ENCODE data around the gene SPEF1.

Gene SPEF1

GRCh38 chr20:3808544-3808943 lies 27.3 kb upstream of the SPEF1 start:
- H3K4me3 ChIP-seq (ENCODE audit: low read depth in 1 of 2, low read length in 2 of 2) = no peak overlapping the region
- peak overlapping the region; percentile 85 for H3K27ac ChIP-seq (ENCODE audit: low read depth, low read length)
- H3K9ac ChIP-seq (ENCODE audit: low read depth in 1 of 2, low read length in 2 of 2) = peak overlapping the region in 1 of 2 donors; percentile 45
- peaks cover 59 to 62% of the 10 kb centered on the region in 2 donors for H3K4me1 ChIP-seq (ENCODE audit: control insufficient read depth in 1 of 2, insufficient read depth in 2 of 2, low read length in 2 of 2)
- H3K9me3 ChIP-seq (ENCODE audit: control insufficient read depth in 1 of 2, low read length in 2 of 2) = no peaks in the 10 kb centered on the region
- H3K36me3 ChIP-seq (ENCODE audit: control insufficient read depth in 1 of 2, insufficient read depth in 2 of 2, low read length in 2 of 2) = peaks cover 6 to 17% of the 10 kb centered on the region in 2 donors
- H3K27me3 ChIP-seq (ENCODE audit: control insufficient read depth in 1 of 2, insufficient read depth in 2 of 2, low read length in 2 of 2) = no peaks in the 10 kb centered on the region

GRCh38 chr20:3804781-3805180 lies 23.5 kb upstream of the SPEF1 start:
- H3K36me3 ChIP-seq (ENCODE audit: control insufficient read depth in 1 of 2, insufficient read depth in 2 of 2, low read length in 2 of 2) = peaks cover 34 to 50% of the 10 kb centered on the region in 2 donors
- no peak overlapping the region for H3K27ac ChIP-seq (ENCODE audit: low read depth, low read length)
- H3K4me3 ChIP-seq (ENCODE audit: low read depth in 1 of 2, low read length in 2 of 2) = no peak overlapping the region
- H3K9ac ChIP-seq (ENCODE audit: low read depth in 1 of 2, low read length in 2 of 2) = no peak overlapping the region
- H3K4me1 ChIP-seq (ENCODE audit: control insufficient read depth in 1 of 2, insufficient read depth in 2 of 2, low read length in 2 of 2) = peaks cover 39 to 41% of the 10 kb centered on the region in 2 donors
- no peaks in the 10 kb centered on the region for H3K27me3 ChIP-seq (ENCODE audit: control insufficient read depth in 1 of 2, insufficient read depth in 2 of 2, low read length in 2 of 2)
- H3K9me3 ChIP-seq (ENCODE audit: control insufficient read depth in 1 of 2, low read length in 2 of 2) = no peaks in the 10 kb centered on the region

- H3K9ac ChIP-seq (ENCODE audit: low read depth in 1 of 2, low read length in 2 of 2) = no peak overlapping the region
- H3K4me1 ChIP-seq (ENCODE audit: control insufficient read depth in 1 of 2, insufficient read depth in 2 of 2, low read length in 2 of 2) = peaks cover 44 to 46% of the 10 kb centered on the region in 2 donors
- no peaks in the 10 kb centered on the region for H3K27me3 ChIP-seq (ENCODE audit: control insufficient read depth in 1 of 2, insufficient read depth in 2 of 2, low read length in 2 of 2)
- H3K4me3 ChIP-seq (ENCODE audit: low read depth in 1 of 2, low read length in 2 of 2) = no peak overlapping the region
- peaks cover 34 to 50% of the 10 kb centered on the region in 2 donors for H3K36me3 ChIP-seq (ENCODE audit: control insufficient read depth in 1 of 2, insufficient read depth in 2 of 2, low read length in 2 of 2)
- no peak overlapping the region for H3K27ac ChIP-seq (ENCODE audit: low read depth, low read length)
- no peaks in the 10 kb centered on the region for H3K9me3 ChIP-seq (ENCODE audit: control insufficient read depth in 1 of 2, low read length in 2 of 2)
Measured at GRCh38 chr20:3804254-3804751, 23.1 kb upstream of the SPEF1 start.

GRCh38 chr20:3803854-3804253 lies 22.6 kb upstream of the SPEF1 start:
- no peaks in the 10 kb centered on the region for H3K9me3 ChIP-seq (ENCODE audit: control insufficient read depth in 1 of 2, low read length in 2 of 2)
- peaks cover 48 to 50% of the 10 kb centered on the region in 2 donors for H3K4me1 ChIP-seq (ENCODE audit: control insufficient read depth in 1 of 2, insufficient read depth in 2 of 2, low read length in 2 of 2)
- peaks cover 34 to 50% of the 10 kb centered on the region in 2 donors for H3K36me3 ChIP-seq (ENCODE audit: control insufficient read depth in 1 of 2, insufficient read depth in 2 of 2, low read length in 2 of 2)
- H3K27ac ChIP-seq (ENCODE audit: low read depth, low read length) = no peak overlapping the region
- no peaks in the 10 kb centered on the region for H3K27me3 ChIP-seq (ENCODE audit: control insufficient read depth in 1 of 2, insufficient read depth in 2 of 2, low read length in 2 of 2)
- H3K4me3 ChIP-seq (ENCODE audit: low read depth in 1 of 2, low read length in 2 of 2) = no peak overlapping the region
- H3K9ac ChIP-seq (ENCODE audit: low read depth in 1 of 2, low read length in 2 of 2) = no peak overlapping the region

- no peaks in the 10 kb centered on the region for H3K9me3 ChIP-seq (ENCODE audit: control insufficient read depth in 1 of 2, low read length in 2 of 2)
- no peak overlapping the region for H3K9ac ChIP-seq (ENCODE audit: low read depth in 1 of 2, low read length in 2 of 2)
- H3K36me3 ChIP-seq (ENCODE audit: control insufficient read depth in 1 of 2, insufficient read depth in 2 of 2, low read length in 2 of 2) = peaks cover 34 to 50% of the 10 kb centered on the region in 2 donors
- no peaks in the 10 kb centered on the region for H3K27me3 ChIP-seq (ENCODE audit: control insufficient read depth in 1 of 2, insufficient read depth in 2 of 2, low read length in 2 of 2)
- H3K4me1 ChIP-seq (ENCODE audit: control insufficient read depth in 1 of 2, insufficient read depth in 2 of 2, low read length in 2 of 2) = peaks cover 49 to 53% of the 10 kb centered on the region in 2 donors
- H3K27ac ChIP-seq (ENCODE audit: low read depth, low read length) = no peak overlapping the region
- no peak overlapping the region for H3K4me3 ChIP-seq (ENCODE audit: low read depth in 1 of 2, low read length in 2 of 2)
Measured at GRCh38 chr20:3803289-3803688, 22.0 kb upstream of the SPEF1 start.

- H3K4me3 ChIP-seq (ENCODE audit: low read depth in 1 of 2, low read length in 2 of 2) = no peak overlapping the region
- H3K27ac ChIP-seq (ENCODE audit: low read depth, low read length) = no peak overlapping the region
- H3K4me1 ChIP-seq (ENCODE audit: control insufficient read depth in 1 of 2, insufficient read depth in 2 of 2, low read length in 2 of 2) = peaks cover 47 to 49% of the 10 kb centered on the region in 2 donors
- H3K9me3 ChIP-seq (ENCODE audit: control insufficient read depth in 1 of 2, low read length in 2 of 2) = no peaks in the 10 kb centered on the region
- H3K9ac ChIP-seq (ENCODE audit: low read depth in 1 of 2, low read length in 2 of 2) = no peak overlapping the region
- no peaks in the 10 kb centered on the region for H3K27me3 ChIP-seq (ENCODE audit: control insufficient read depth in 1 of 2, insufficient read depth in 2 of 2, low read length in 2 of 2)
- peaks cover 34 to 50% of the 10 kb centered on the region in 2 donors for H3K36me3 ChIP-seq (ENCODE audit: control insufficient read depth in 1 of 2, insufficient read depth in 2 of 2, low read length in 2 of 2)
Measured at GRCh38 chr20:3802524-3803239, 21.4 kb upstream of the SPEF1 start.

GRCh38 chr20:3801846-3802245 lies 20.6 kb upstream of the SPEF1 start:
- Histone ChIP-seq H3K4me1 (ENCODE audit: control insufficient read depth in 1 of 2, insufficient read depth in 2 of 2, low read length in 2 of 2) (peaks cover 47 to 49% of the 10 kb centered on the region in 2 donors), H3K4me3 (ENCODE audit: low read depth in 1 of 2, low read length in 2 of 2) (no peak overlapping the region), H3K9ac (ENCODE audit: low read depth in 1 of 2, low read length in 2 of 2) (no peak overlapping the region), H3K27ac (ENCODE audit: low read depth, low read length) (no peak overlapping the region), H3K27me3 (ENCODE audit: control insufficient read depth in 1 of 2, insufficient read depth in 2 of 2, low read length in 2 of 2) (no peaks in the 10 kb centered on the region), H3K9me3 (ENCODE audit: control insufficient read depth in 1 of 2, low read length in 2 of 2) (no peaks in the 10 kb centered on the region), H3K36me3 (ENCODE audit: control insufficient read depth in 1 of 2, insufficient read depth in 2 of 2, low read length in 2 of 2) (peaks cover 34 to 50% of the 10 kb centered on the region in 2 donors)

- Histone ChIP-seq H3K27me3 (ENCODE audit: control insufficient read depth in 1 of 2, insufficient read depth in 2 of 2, low read length in 2 of 2) (no peaks in the 10 kb centered on the region), H3K36me3 (ENCODE audit: control insufficient read depth in 1 of 2, insufficient read depth in 2 of 2, low read length in 2 of 2) (peaks cover 34 to 50% of the 10 kb centered on the region in 2 donors), H3K9ac (ENCODE audit: low read depth in 1 of 2, low read length in 2 of 2) (no peak overlapping the region), H3K4me3 (ENCODE audit: low read depth in 1 of 2, low read length in 2 of 2) (no peak overlapping the region), H3K27ac (ENCODE audit: low read depth, low read length) (no peak overlapping the region), H3K4me1 (ENCODE audit: control insufficient read depth in 1 of 2, insufficient read depth in 2 of 2, low read length in 2 of 2) (peaks cover 48% of the 10 kb centered on the region in 2 donors), H3K9me3 (ENCODE audit: control insufficient read depth in 1 of 2, low read length in 2 of 2) (no peaks in the 10 kb centered on the region)
Measured at GRCh38 chr20:3801299-3801698, 20.1 kb upstream of the SPEF1 start.

- no peak overlapping the region for H3K27ac ChIP-seq (ENCODE audit: low read depth, low read length)
- peaks cover 44% of the 10 kb centered on the region in 2 donors for H3K4me1 ChIP-seq (ENCODE audit: control insufficient read depth in 1 of 2, insufficient read depth in 2 of 2, low read length in 2 of 2)
- no peaks in the 10 kb centered on the region for H3K9me3 ChIP-seq (ENCODE audit: control insufficient read depth in 1 of 2, low read length in 2 of 2)
Measured at GRCh38 chr20:3800878-3801260, 19.6 kb upstream of the SPEF1 start.

GRCh38 chr20:3800256-3800877 lies 19.1 kb upstream of the SPEF1 start:
- no peak overlapping the region for H3K27ac ChIP-seq (ENCODE audit: low read depth, low read length)
- H3K27me3 ChIP-seq (ENCODE audit: control insufficient read depth in 1 of 2, insufficient read depth in 2 of 2, low read length in 2 of 2) = no peaks in the 10 kb centered on the region
- peaks cover 34 to 50% of the 10 kb centered on the region in 2 donors for H3K36me3 ChIP-seq (ENCODE audit: control insufficient read depth in 1 of 2, insufficient read depth in 2 of 2, low read length in 2 of 2)
- no peaks in the 10 kb centered on the region for H3K9me3 ChIP-seq (ENCODE audit: control insufficient read depth in 1 of 2, low read length in 2 of 2)
- H3K4me1 ChIP-seq (ENCODE audit: control insufficient read depth in 1 of 2, insufficient read depth in 2 of 2, low read length in 2 of 2) = peaks cover 39 to 45% of the 10 kb centered on the region in 2 donors
- no peak overlapping the region for H3K4me3 ChIP-seq (ENCODE audit: low read depth in 1 of 2, low read length in 2 of 2)
- H3K9ac ChIP-seq (ENCODE audit: low read depth in 1 of 2, low read length in 2 of 2) = no peak overlapping the region

More at GRCh38 chr20:3800878-3801260, 19.6 kb upstream of the SPEF1 start:
- Histone ChIP-seq H3K4me3 (ENCODE audit: low read depth in 1 of 2, low read length in 2 of 2) (no peak overlapping the region), H3K27me3 (ENCODE audit: control insufficient read depth in 1 of 2, insufficient read depth in 2 of 2, low read length in 2 of 2) (no peaks in the 10 kb centered on the region), H3K36me3 (ENCODE audit: control insufficient read depth in 1 of 2, insufficient read depth in 2 of 2, low read length in 2 of 2) (peaks cover 34 to 50% of the 10 kb centered on the region in 2 donors), H3K9ac (ENCODE audit: low read depth in 1 of 2, low read length in 2 of 2) (no peak overlapping the region)

Measured in duodenal mucosa (tissue), 2 donors.